ENCODE measurements around the gene NFAT5.
"Not testable (repeated sequence)": the region's sequence is repeated elsewhere in the genome, so short reads cannot be mapped to it uniquely, and the experiment has no call there.

Gene NFAT5

GRCh38 chr16:69637206-69637865, 71.6 kb downstream of the NFAT5 start:
- DNase-seq (ENCODE audit: low spot score) = not testable (repeated sequence)

- DNase-seq (ENCODE audit: low spot score) = not testable (repeated sequence)
Observed at GRCh38 chr16:69643997-69644396, 78.2 kb downstream of the NFAT5 start.

DNA sequence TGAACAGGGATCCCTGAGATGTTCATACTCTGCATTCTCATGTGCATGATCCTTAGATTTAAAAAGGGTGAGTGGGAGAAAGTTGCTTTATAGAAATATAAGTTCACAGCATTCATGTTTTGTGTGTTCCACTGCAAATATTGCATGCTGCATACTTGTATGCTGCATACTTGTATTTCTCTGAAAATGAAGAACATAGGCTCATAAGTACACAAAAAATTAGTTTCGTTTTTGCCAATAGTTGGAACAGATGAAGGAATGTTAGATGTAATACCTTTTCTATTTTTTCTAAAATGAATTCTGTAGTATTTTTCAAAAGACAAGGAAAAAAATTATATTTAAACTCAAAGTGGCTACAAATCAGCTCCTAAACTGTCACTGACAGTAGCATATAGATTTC, 79.0 kb downstream of the NFAT5 start:
- no peak for DNase-seq (ENCODE audit: low spot score)

DNA sequence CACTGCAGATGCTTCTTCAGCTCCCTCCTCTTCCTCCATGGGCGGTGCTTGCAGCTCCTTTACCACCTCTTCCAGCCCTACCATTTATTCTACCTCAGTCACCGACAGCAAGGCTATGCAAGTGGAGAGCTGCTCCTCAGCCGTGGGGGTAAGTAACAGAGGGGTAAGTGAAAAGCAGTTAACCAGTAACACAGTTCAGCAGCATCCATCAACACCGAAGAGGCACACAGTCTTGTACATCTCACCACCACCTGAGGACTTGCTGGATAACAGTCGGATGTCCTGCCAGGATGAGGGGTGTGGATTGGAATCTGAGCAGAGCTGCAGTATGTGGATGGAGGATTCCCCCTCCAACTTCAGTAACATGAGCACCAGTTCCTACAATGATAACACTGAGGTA, 81.3 kb downstream of the NFAT5 start:
- DNase-seq (ENCODE audit: low spot score) = no peak

- DNase-seq (ENCODE audit: low spot score) = no peak
Observed at GRCh38 chr16:69651217-69651616, 85.5 kb downstream of the NFAT5 start.

DNA sequence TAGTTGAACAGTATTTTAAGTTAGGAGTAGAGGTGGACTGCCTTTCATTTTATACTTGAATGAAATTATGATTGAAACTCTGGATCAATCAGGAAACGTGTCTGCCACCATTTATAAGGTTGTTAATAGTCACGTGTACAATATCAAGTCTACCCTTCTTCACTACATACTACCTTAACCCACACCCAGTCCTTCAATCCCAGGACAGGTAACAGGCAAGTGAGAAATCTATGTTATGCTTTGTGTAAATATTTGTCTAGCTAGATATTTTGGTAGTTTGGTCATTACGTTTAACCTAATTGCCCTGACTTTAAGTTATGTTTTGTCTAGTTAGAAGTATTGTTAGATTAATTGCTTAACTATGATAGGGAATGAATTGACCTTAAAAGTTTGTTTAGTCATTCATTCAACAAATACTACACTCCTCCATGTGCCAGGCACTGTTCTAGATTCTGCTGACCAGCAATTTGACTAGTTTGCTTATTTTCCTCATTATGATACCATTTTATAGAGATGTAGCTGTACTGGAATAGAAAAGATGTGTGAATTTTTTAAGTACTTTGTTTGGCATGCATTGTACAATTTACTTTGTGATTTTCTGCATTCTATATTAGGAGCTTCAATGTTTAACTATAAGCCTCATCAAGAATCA, 88.6 kb downstream of the NFAT5 start:
- no peak for DNase-seq (ENCODE audit: low spot score)

- DNase-seq (ENCODE audit: low spot score) = no peak
Observed at GRCh38 chr16:69660166-69660565, 94.4 kb downstream of the NFAT5 start.

GRCh38 chr16:69662901-69663300, 97.1 kb downstream of the NFAT5 start:
- no peak for DNase-seq (ENCODE audit: low spot score)

DNA sequence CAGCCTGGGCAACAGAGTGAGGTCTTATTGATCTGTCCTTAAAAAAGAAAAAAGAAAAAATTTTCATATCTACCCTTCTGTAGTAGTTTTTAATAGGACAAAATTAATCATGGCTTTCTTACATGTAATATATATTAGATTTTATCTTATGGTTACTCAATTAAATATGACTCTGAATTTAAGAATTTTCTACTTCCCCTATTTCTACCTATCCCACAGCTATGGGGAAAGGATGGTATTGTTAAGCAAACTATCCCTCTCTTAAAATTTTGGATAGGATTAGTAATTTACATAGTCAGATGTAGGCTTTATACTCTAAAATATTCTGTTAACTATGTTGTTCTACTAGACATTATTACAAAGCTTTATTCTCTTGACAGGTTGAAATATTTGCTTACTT, 98.1 kb downstream of the NFAT5 start:
- no peak for DNase-seq (ENCODE audit: low spot score)

DNA sequence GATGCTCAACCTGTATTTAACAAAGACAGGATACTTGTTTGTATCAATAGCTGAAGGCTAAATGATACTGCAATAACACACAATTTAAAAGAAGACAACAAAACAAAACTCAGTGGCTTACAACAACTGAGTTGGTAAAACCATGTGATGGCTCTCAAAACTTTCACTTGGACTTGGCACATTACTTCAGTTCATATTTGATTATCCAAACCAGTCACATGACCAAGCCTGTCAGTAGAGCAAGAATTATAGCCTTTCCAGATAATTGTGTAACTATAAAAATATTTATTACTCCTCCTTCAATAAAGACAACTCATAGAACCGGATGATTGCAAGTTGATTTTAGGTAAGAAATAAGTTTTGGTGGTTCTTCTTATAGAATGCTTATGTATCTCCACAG, 103.8 kb downstream of the NFAT5 start:
- no peak for DNase-seq (ENCODE audit: low spot score)

DNA sequence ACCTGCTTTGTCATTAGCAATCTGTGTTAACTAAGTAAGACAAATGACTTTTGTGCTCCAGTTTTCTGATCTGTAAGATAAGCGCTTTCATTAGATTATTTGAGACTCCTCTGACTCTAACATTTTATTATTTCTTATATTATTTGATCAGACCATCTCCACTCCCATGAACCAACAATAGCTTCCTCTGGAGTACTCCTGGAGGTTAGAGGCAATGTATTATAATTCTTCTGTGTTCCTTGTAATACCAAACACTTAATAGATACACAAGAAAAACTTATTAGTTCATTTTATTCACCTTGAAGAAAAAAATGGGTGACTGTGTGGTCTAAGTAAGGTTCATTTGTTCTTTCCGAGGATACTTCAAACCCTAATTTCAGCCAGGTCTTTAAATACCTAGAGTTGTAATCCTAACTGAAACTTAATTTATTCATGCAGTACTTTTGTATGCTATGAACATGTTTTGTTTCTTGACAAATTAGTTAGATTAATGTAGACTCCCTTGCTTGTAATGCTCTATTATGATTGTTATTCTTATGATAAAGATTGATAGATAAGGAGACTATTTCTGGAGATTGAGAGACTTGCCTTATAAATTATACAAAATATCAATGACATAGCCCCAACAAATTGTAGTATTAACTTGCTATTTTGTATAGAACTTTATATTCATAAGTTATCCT, 106.7 kb downstream of the NFAT5 start:
- DNase-seq (ENCODE audit: low spot score) = no peak

- DNase-seq (ENCODE audit: low spot score) = no peak
Observed at GRCh38 chr16:69672998-69673713, 107.4 kb downstream of the NFAT5 start.

- DNase-seq (ENCODE audit: low spot score) = no peak
Observed at GRCh38 chr16:69680358-69680757, 114.6 kb downstream of the NFAT5 start.

DNA sequence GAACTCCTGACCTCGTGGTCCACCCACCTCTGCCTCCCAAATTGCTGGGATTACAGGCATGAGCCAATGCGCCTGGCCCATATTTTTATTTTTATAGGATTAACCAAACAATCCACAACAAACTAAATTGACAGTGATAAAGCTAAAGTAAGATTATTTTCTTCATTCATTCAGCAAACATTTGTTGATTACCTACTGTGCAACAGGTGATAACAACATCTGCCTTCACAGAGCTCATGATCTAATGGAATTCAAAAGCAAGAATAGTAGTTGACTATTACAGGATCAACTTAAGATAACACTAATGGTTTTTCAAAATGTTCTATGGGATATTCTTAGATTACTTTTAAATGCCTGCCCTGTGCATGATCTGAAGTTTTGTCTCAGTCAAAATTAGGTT, 122.8 kb downstream of the NFAT5 start:
- no peak for DNase-seq (ENCODE audit: low spot score)

- DNase-seq (ENCODE audit: low spot score) = no peak
Observed at GRCh38 chr16:69691980-69692911, 126.5 kb downstream of the NFAT5 start.

- no peak for DNase-seq (ENCODE audit: low spot score)
Observed at GRCh38 chr16:69693916-69694315, 128.2 kb downstream of the NFAT5 start.

DNA sequence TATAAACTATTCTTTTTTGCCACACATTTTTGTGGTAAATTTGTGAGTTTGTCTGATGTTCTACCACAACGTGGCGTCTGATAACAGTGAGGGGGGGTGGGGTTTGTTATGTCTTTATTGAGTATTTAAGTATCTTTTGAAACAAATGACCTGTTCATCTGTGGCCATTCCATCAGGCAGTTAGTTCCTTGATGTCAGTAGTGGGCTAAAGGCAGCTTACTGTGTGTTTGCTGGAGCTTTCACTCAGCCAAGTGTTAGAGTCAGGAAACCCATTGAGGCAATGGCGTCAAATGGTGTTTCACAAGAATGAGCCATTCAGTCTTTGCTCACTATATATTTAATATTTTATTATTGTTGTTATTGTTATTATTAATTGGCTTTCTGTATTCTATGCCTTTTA, 132.6 kb downstream of the NFAT5 start:
- DNase-seq (ENCODE audit: low spot score) = no peak

DNA sequence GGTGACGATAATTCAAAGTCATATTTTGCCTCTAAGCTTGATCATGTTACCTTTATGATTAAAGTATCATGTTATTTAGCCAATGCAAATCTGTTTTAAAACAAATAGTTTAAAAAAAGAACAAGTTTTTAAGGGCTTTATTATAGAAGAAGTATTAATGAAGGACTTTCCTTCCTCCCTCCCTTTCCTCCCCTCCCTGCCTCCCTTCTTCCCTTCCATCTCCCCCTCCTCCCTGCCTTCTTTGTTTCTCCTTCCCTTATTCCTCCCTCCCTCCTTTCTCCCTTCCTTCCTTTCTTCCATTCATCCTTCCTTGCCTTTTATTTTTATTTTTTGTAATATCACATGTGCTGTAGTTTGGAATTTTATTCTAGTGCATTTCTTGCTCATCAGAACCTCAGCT, 134.1 kb downstream of the NFAT5 start:
- DNase-seq (ENCODE audit: low spot score) = no peak

DNA sequence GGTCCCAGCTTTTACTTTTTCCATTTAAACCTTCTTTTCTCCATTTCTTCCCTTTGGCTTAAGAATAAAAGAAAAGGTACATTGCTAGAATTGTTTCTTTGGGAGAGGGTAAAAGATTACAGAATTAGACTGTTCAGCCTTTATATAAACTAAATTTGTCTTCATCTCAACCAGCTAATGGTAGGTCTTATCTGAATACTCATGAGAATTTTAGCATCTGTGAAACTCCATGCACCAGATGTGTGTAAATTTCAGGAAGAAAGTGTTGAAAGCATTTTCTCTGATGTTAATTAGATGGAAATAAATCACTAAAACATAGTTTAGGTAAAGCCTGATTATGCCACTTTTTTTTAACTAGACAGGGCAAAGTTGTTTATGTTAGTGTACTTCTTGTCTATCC, 135.7 kb downstream of the NFAT5 start:
- DNase-seq (ENCODE audit: low spot score) = no peak

- no peak for DNase-seq (ENCODE audit: low spot score)
Observed at GRCh38 chr16:69701866-69702265, 136.1 kb downstream of the NFAT5 start.

- DNase-seq (ENCODE audit: low spot score) = no peak
Observed at GRCh38 chr16:69703638-69704037, 137.9 kb downstream of the NFAT5 start.
